CD14-positive monocyte (primary cell): Measurements from ENCODE around the gene RNF213. TPM values are rescaled to one million over a fixed set of nuclear protein-coding genes. Genes with fewer than 3 reads are reported as not detected.
A peak's percentile ranks its signal among the peaks of the same experiment; 100 is the strongest.

Source experiments
- DNase-seq, 3 donors: peaks; one replicate each; pipeline ENCODE4 v3.0.0-alpha.2; 2011 to 2022
- H2AFZ ChIP-seq: 2 replicates; pipeline ENCODE4 v1.6.0; 2012; ENCODE audit warnings: mild to moderate bottlenecking, low read depth, low read length, inconsistent platforms; ENCODE audit not compliant: insufficient read depth, poor library complexity, severe bottlenecking
- H3K27ac ChIP-seq, 2 donors: 1 replicate in 1 of 2; 2 replicates in 1 of 2; pipeline ENCODE4 v1.5.1; 2012 to 2013; ENCODE audit warnings: low read length in 2 of 2, control low read depth in 1 of 2, inconsistent platforms in 1 of 2, low read depth in 1 of 2, mild to moderate bottlenecking in 1 of 2
- H3K27me3 ChIP-seq, 2 donors: one replicate each; pipeline versions ENCODE4 v1.6.0 to v1.6.1; 2011 to 2013; ENCODE audit warnings: low read length in 2 of 2; ENCODE audit not compliant: control insufficient read depth in 2 of 2, insufficient read depth in 2 of 2
- H3K36me3 ChIP-seq, 2 donors: replicated peaks in 1 of 2; 1 replicate in 1 of 2; 2 replicates in 1 of 2; pipeline versions ENCODE4 v1.5.1 to v1.6.1; 2012 to 2013; ENCODE audit warnings: low read length in 2 of 2, control low read depth in 1 of 2, inconsistent platforms in 1 of 2, mild to moderate bottlenecking in 1 of 2; ENCODE audit not compliant: insufficient read depth in 2 of 2, control insufficient read depth in 1 of 2
- H3K4me1 ChIP-seq, 2 donors: 1 replicate in 1 of 2; 2 replicates in 1 of 2; pipeline versions ENCODE4 v1.5.1 to v1.6.1; 2012 to 2013; ENCODE audit warnings: low read length in 2 of 2, control low read depth in 1 of 2, inconsistent platforms in 1 of 2, mild to moderate bottlenecking in 1 of 2, moderate library complexity in 1 of 2; ENCODE audit not compliant: insufficient read depth in 2 of 2, control insufficient read depth in 1 of 2
- H3K4me2 ChIP-seq: replicated peaks from 2 replicates; pipeline ENCODE3; 2012; ENCODE audit warnings: low read length, moderate library complexity, mild to moderate bottlenecking; ENCODE audit not compliant: poor library complexity, severe bottlenecking; ENCODE audit errors: extremely low read depth
- H3K4me3 ChIP-seq, 3 experiments: fragments of 200-600 bp in 1 of 3; sonication (generic) in 1 of 3; replicated peaks in 1 of 3; 1 replicate in 2 of 3; 2 replicates in 1 of 3; pipeline ENCODE4 v1.5.1; 2011 to 2013; ENCODE audit warnings: low read length in 3 of 3, mild to moderate bottlenecking in 3 of 3, control low read depth in 2 of 3, low read depth in 2 of 3, inconsistent platforms in 1 of 3, moderate library complexity in 1 of 3
- H3K79me2 ChIP-seq: 2 replicates; pipeline ENCODE4 v1.6.0; 2012; ENCODE audit warnings: mild to moderate bottlenecking, control low read depth, inconsistent platforms, low read length, moderate library complexity; ENCODE audit not compliant: insufficient read depth
- H3K9ac ChIP-seq: 2 replicates; pipeline ENCODE4 v1.6.0; 2017; ENCODE audit warnings: low read length, mild to moderate bottlenecking; ENCODE audit not compliant: insufficient read depth, poor library complexity, severe bottlenecking
- H3K9me3 ChIP-seq, 2 donors: replicated peaks in 1 of 2; 1 replicate in 1 of 2; 2 replicates in 1 of 2; pipeline versions ENCODE4 v1.5.1 to v1.6.1; 2012 to 2013; ENCODE audit warnings: low read length in 2 of 2, control low read depth in 1 of 2; ENCODE audit not compliant: control insufficient read depth in 1 of 2, insufficient read depth in 1 of 2
- H4K20me1 ChIP-seq: 2 replicates; pipeline ENCODE4 v1.6.0; 2012; ENCODE audit warnings: mild to moderate bottlenecking, low read length, control low read depth, moderate library complexity; ENCODE audit not compliant: insufficient read depth
- H3K27ac Mint-ChIP-seq, 7 donors: one replicate each; pipeline ENCODE4 v1.8.0; 2020; ENCODE audit warnings: mild to moderate bottlenecking in 7 of 7, mixed read lengths in 7 of 7, moderate library complexity in 6 of 7, inconsistent platforms in 2 of 7
- H3K27me3 Mint-ChIP-seq, 3 donors: one replicate each; pipeline ENCODE4 v1.8.0; 2021 to 2022; ENCODE audit warnings: low read depth in 3 of 3, mild to moderate bottlenecking in 3 of 3, mixed read lengths in 3 of 3, moderate library complexity in 3 of 3, inconsistent platforms in 1 of 3
- H3K36me3 Mint-ChIP-seq, 2 donors: one replicate each; pipeline ENCODE4 v1.8.0; 2020; ENCODE audit warnings: mixed read lengths in 2 of 2, inconsistent platforms in 1 of 2, mild to moderate bottlenecking in 1 of 2
- H3K4me1 Mint-ChIP-seq: one replicate; pipeline ENCODE4 v1.8.0; 2020; ENCODE audit warnings: mild to moderate bottlenecking, mixed read lengths
- H3K4me3 Mint-ChIP-seq, 2 donors: one replicate each; pipeline ENCODE4 v1.8.0; 2020; ENCODE audit warnings: mild to moderate bottlenecking in 2 of 2, mixed read lengths in 2 of 2, moderate library complexity in 1 of 2
- H3K9me3 Mint-ChIP-seq, 7 donors: one replicate each; pipeline ENCODE4 v1.8.0; 2020 to 2022; ENCODE audit warnings: mixed read lengths in 7 of 7, mild to moderate bottlenecking in 6 of 7, moderate library complexity in 6 of 7, inconsistent platforms in 2 of 7
- CTCF ChIP-seq: fragments of 200-600 bp; IDR thresholded peaks from one replicate; pipeline ENCODE4 v1.8.0; 2022; ENCODE audit warnings: antibody characterized with exemption, mild to moderate bottlenecking
- WGBS: methylation state at CpG from one replicate; pipeline ENCODE4 v1.1.5; 2013; ENCODE audit warnings: missing lambda C conversion rate; ENCODE audit not compliant: insufficient coverage; 5-methylcytosine and 5-hydroxymethylcytosine counted together
- intact Hi-C, 2 donors: fragments of 100-400 bp; cut with micrococcal nuclease; formaldehyde crosslinking; loops; one replicate each; pipeline versions ENCODE4 v1.15.0 to v1.15.1; 2023
- polyA plus RNA-seq, 3 donors: library from polyadenylated mRNA; depleted of rRNA in 1 of 3; unstranded in 2 of 3; stranded (reverse) in 1 of 3; fragments of 300-500 nt in 2 of 3; fragments of >200 nt in 1 of 3; fragmentation: Illumina TruSeq in 2 of 3; gene quantifications; 1 replicate in 2 of 3; 2 replicates in 1 of 3; pipeline ENCODE4 v1.2.3, GENCODE V29; 2012 to 2021

Gene RNF213
- polyA plus RNA-seq, 3 donors: 10.3 to 196 (median 18.1) TPM

- Histone ChIP-seq H3K79me2 (peaks cover 21% of the 10 kb centered on the region), H3K4me2 (no peak overlapping the region), H3K27ac (no peak overlapping the region), H4K20me1 (peaks cover 87% of the 10 kb centered on the region), H3K36me3 (peaks cover 74 to 86% of the 10 kb centered on the region in 2 donors), H3K9me3 (no peaks in the 10 kb centered on the region), H3K4me3 (no peak overlapping the region), H3K4me1 (no peaks in the 10 kb centered on the region), H3K27me3 (no peaks in the 10 kb centered on the region), H2AFZ (no peak overlapping the region), H3K9ac (no peak overlapping the region)
- Mint-ChIP-seq H3K27me3 (no peaks in the 10 kb centered on the region), H3K9me3 (peaks cover 0 to 5% (median 2%) of the 10 kb centered on the region in 7 donors), H3K4me1 (no peaks in the 10 kb centered on the region), H3K27ac (peak overlapping the region in 1 of 7 donors; percentile 43), H3K36me3 (peaks cover 71 to 81% of the 10 kb centered on the region in 2 donors), H3K4me3 (no peak overlapping the region)
- no peak for TF ChIP-seq CTCF
- intact Hi-C loops: no loop called here
- 97% methylated on average over 22 of the region's 22 CpGs for WGBS
- no peak for DNase-seq
Observed at GRCh38 chr17:80311216-80311827, 50.7 kb downstream of the RNF213 start.

- H3K9me3 ChIP-seq: no peaks in the 10 kb centered on the region
- H3K79me2 ChIP-seq: peaks cover 21% of the 10 kb centered on the region
- no peak overlapping the region for H2AFZ ChIP-seq
- Mint-ChIP-seq H3K36me3 (peaks cover 75 to 81% of the 10 kb centered on the region in 2 donors), H3K27me3 (no peaks in the 10 kb centered on the region), H3K4me3 (no peak overlapping the region), H3K9me3 (peaks cover 0 to 5% (median 2%) of the 10 kb centered on the region in 7 donors), H3K27ac (no peak overlapping the region), H3K4me1 (no peaks in the 10 kb centered on the region)
- no peak for DNase-seq
- no peaks in the 10 kb centered on the region for H3K4me1 ChIP-seq
- no peak overlapping the region for H3K9ac ChIP-seq
- intact Hi-C loops: no loop called here
- H3K4me3 ChIP-seq: no peak overlapping the region
- WGBS: 93% methylated on average over 3 of the region's 12 CpGs
- no peak overlapping the region for H3K27ac ChIP-seq
- no peaks in the 10 kb centered on the region for H3K27me3 ChIP-seq
- peaks cover 87% of the 10 kb centered on the region for H4K20me1 ChIP-seq
- peaks cover 78 to 86% of the 10 kb centered on the region in 2 donors for H3K36me3 ChIP-seq
- H3K4me2 ChIP-seq: no peak overlapping the region
- no peak for TF ChIP-seq CTCF
Observed at GRCh38 chr17:80312621-80313135, 52.0 kb downstream of the RNF213 start.
